A549 (cell line): ENCODE measurements around the gene RAPH1. TPM values are rescaled to one million over a fixed set of nuclear protein-coding genes. Genes with fewer than 3 reads are reported as not detected.

ENCODE experiments used
- ATAC-seq, 2 experiments: fragments of 200-7000 bp in 1 of 2; fragments of >200 bp in 1 of 2; cut with Nextera tagmentation in 1 of 2; cut with Tn5 transposase in 1 of 2; 3 replicates each; pipeline versions ENCODE4 v1.8.0 to v1.9.1; 2018 to 2020; ENCODE audit warnings: mild to moderate bottlenecking in 1 of 2, moderate library complexity in 1 of 2
- CTCF ChIA-PET: fragments of 300-600 bp; sonication (Branson Sonifier 250); formaldehyde crosslinking; extraction: SDS; loops from one replicate; lab custom pipeline; 2021; ENCODE audit warnings: antibody characterized with exemption, inconsistent platforms; lab: Yijun Ruan, JAX
- POLR2A ChIA-PET: fragments of 350-600 bp; formaldehyde crosslinking; extraction: SDS; loops from one replicate; lab custom pipeline; 2021; ENCODE audit warnings: antibody characterized with exemption, inconsistent platforms; lab: Yijun Ruan, JAX
- DNase-seq, 2 experiments: peaks; one replicate each; pipeline versions ENCODE4 v3.0.0 to v3.0.0-alpha.2; 2011 to 2016; ENCODE audit warnings: low read depth in 1 of 2, low spot score in 1 of 2
- FAIRE-seq: peaks from 2 replicates; lab custom pipeline; 2011; peaks lifted over from hg19 to GRCh38; lab: Jason Lieb, UNC
- H3K27ac ChIP-seq, 2 experiments: fragments of >200 bp; sonication (Bioruptor Twin); formaldehyde crosslinking; 3 replicates each; pipeline ENCODE4 v1.5.1; 2016 to 2017
- H3K4me1 ChIP-seq: fragments of >200 bp; sonication (Bioruptor Twin); formaldehyde crosslinking; 3 replicates; pipeline ENCODE4 v1.6.1; 2016
- H3K4me2 ChIP-seq: fragments of >200 bp; sonication (Bioruptor Twin); formaldehyde crosslinking; 3 replicates; pipeline ENCODE4 v1.6.1; 2016
- H3K4me3 ChIP-seq: fragments of >200 bp; sonication (Bioruptor Twin); formaldehyde crosslinking; 3 replicates; pipeline ENCODE4 v1.5.1; 2016
- H3K9me3 ChIP-seq: fragments of >200 bp; sonication (Bioruptor Twin); formaldehyde crosslinking; 3 replicates; pipeline ENCODE4 v1.6.1; 2016
- CEBPB ChIP-seq, 2 experiments: fragments of >200 bp in 1 of 2; sonication (Bioruptor Twin) in 1 of 2; formaldehyde crosslinking in 1 of 2; IDR thresholded peaks; 2 replicates each; pipeline ENCODE4 v1.6.1; 2012 to 2016
- EHF ChIP-seq: fragments of 250-450 bp; sonication (Bioruptor Pico); IDR thresholded peaks from 2 replicates; pipeline ENCODE4 v1.5.0; 2020; ENCODE audit warnings: mild to moderate bottlenecking
- EHMT2 ChIP-seq: fragments of 200-600 bp; sonication (generic); IDR thresholded peaks from 2 replicates; pipeline ENCODE4 v1.6.1; 2016; ENCODE audit warnings: antibody characterized with exemption, low read depth, mild to moderate bottlenecking, moderate library complexity
- ELK1 ChIP-seq: fragments of 150-350 bp; IDR thresholded peaks from 2 replicates; pipeline ENCODE4 v1.6.1; 2014; ENCODE audit warnings: low read depth, mild to moderate bottlenecking, low read length
- EP300 ChIP-seq, 2 experiments: fragments of >200 bp; sonication (Bioruptor Twin); formaldehyde crosslinking; IDR thresholded peaks; 2 replicates in 1 of 2; 3 replicates in 1 of 2; pipeline ENCODE4 v1.6.1; 2016 to 2017
- ESRRA ChIP-seq: fragments of 150-350 bp; IDR thresholded peaks from 2 replicates; pipeline ENCODE4 v1.6.1; 2014; ENCODE audit warnings: mild to moderate bottlenecking, low read length, borderline replicate concordance
- FOSB ChIP-seq: fragments of 250-450 bp; sonication (Bioruptor Pico); IDR thresholded peaks from 2 replicates; pipeline ENCODE4 v1.5.0; 2020; ENCODE audit warnings: mild to moderate bottlenecking, moderate library complexity
- HES2 ChIP-seq: fragments of >200 bp; sonication (Bioruptor Twin); formaldehyde crosslinking; IDR thresholded peaks from 2 replicates; pipeline ENCODE4 v1.6.1; 2016
- HOXB5 ChIP-seq: fragments of 250-450 bp; sonication (Bioruptor Pico); IDR thresholded peaks from 2 replicates; pipeline ENCODE4 v1.5.0; 2020; ENCODE audit warnings: mild to moderate bottlenecking, moderate library complexity
- JUN ChIP-seq, 2 experiments: fragments of >200 bp; sonication (Bioruptor Twin); formaldehyde crosslinking; IDR thresholded peaks; 2 replicates in 1 of 2; 3 replicates in 1 of 2; pipeline ENCODE4 v1.6.1; 2016 to 2017
- MAX ChIP-seq: IDR thresholded peaks from 2 replicates; pipeline ENCODE4 v1.6.1; 2012
- MAZ ChIP-seq: fragments of 150-350 bp; IDR thresholded peaks from 2 replicates; pipeline ENCODE4 v1.6.1; 2014; ENCODE audit warnings: antibody characterized with exemption, low read depth, low read length, borderline replicate concordance
- PHF8 ChIP-seq: fragments of 200-600 bp; sonication (generic); IDR thresholded peaks from 2 replicates; pipeline ENCODE4 v1.6.1; 2016; ENCODE audit warnings: low read depth, mild to moderate bottlenecking, antibody characterized with exemption, moderate library complexity, borderline replicate concordance
- POLR2A ChIP-seq: IDR thresholded peaks from 2 replicates; pipeline ENCODE4 v1.6.1; 2012; ENCODE audit warnings: mild to moderate bottlenecking, low read length
- POLR2AphosphoS2 ChIP-seq: conservative IDR thresholded peaks from 2 replicates; pipeline ENCODE4 v1.6.1; 2012; ENCODE audit warnings: low read length, improper control_type of control experiment, inconsistent platforms
- RAD21 ChIP-seq, 2 experiments: fragments of >200 bp in 1 of 2; sonication (Bioruptor Twin) in 1 of 2; formaldehyde crosslinking in 1 of 2; IDR thresholded peaks in 1 of 2; conservative IDR thresholded peaks in 1 of 2; 2 replicates in 1 of 2; 3 replicates in 1 of 2; pipeline ENCODE4 v1.6.1; 2012 to 2018; ENCODE audit warnings: inconsistent platforms in 1 of 2
- RCOR1 ChIP-seq: fragments of 150-350 bp; IDR thresholded peaks from 2 replicates; pipeline ENCODE4 v1.6.1; 2014; ENCODE audit warnings: antibody characterized with exemption, low read length, low read depth
- RFX5 ChIP-seq: fragments of 450-650 bp; IDR thresholded peaks from 2 replicates; pipeline ENCODE4 v1.7.1; 2014; ENCODE audit warnings: antibody characterized with exemption, mild to moderate bottlenecking, moderate library complexity
- RNF2 ChIP-seq: fragments of 200-600 bp; sonication (generic); IDR thresholded peaks from 2 replicates; pipeline ENCODE4 v1.6.1; 2016; ENCODE audit warnings: low read depth, mild to moderate bottlenecking, antibody characterized with exemption, moderate library complexity, borderline replicate concordance
- TP53 ChIP-seq: fragments of 250-450 bp; sonication (Bioruptor Pico); IDR thresholded peaks from 2 replicates; pipeline ENCODE4 v1.5.0; 2021; ENCODE audit warnings: mild to moderate bottlenecking, moderate library complexity
- ZSCAN20 ChIP-seq: fragments of 250-450 bp; sonication (Bioruptor Pico); IDR thresholded peaks from 2 replicates; pipeline ENCODE4 v1.8.0; 2022; ENCODE audit warnings: mild to moderate bottlenecking, moderate library complexity
- WGBS: methylation state at CpG from one replicate; pipeline ENCODE4 v1.1.6; 2017; ENCODE audit errors: missing lambda C conversion rate; 5-methylcytosine and 5-hydroxymethylcytosine counted together
- polyA plus RNA-seq, 4 experiments: library from polyadenylated mRNA; depleted of rRNA in 3 of 4; stranded (reverse); fragments of >200 nt; fragmentation: RNase III in 1 of 4; extraction: RNeasy Plus Mini Kit Qiagen cat#74134 plus additional on column Dnase treatment in 1 of 4; gene quantifications; 2 replicates in 3 of 4; 3 replicates in 1 of 4; pipeline ENCODE4 v1.2.3, GENCODE V29; 2011 to 2017
- TF ChIP-seq, protein P1 (sequence below): fragments of 250-450 bp; sonication (Bioruptor Pico); IDR thresholded peaks from 2 replicates; pipeline ENCODE4 v1.5.0; 2021; ENCODE audit warnings: mild to moderate bottlenecking, moderate library complexity, borderline replicate concordance
- TF ChIP-seq, protein P2 (sequence below): fragments of >200 bp; sonication (Bioruptor Twin); formaldehyde crosslinking; IDR thresholded peaks from 3 replicates; pipeline ENCODE4 v1.5.1; 2016
- TF ChIP-seq, protein P3 (sequence below): IDR thresholded peaks from 2 replicates; pipeline ENCODE4 v1.6.1; 2012

Gene RAPH1
- polyA plus RNA-seq, 2 of the 4 experiments (the other 2 are of a cell fraction) = 6.3 to 7.3 TPM

- TF ChIP-seq ZSCAN20 (CRISPR knock-in tag) (no peak), POLR2AphosphoS2 (no peak), POLR2A (no peak), RFX5 (no peak), PHF8 (no peak), CEBPB (IDR thresholded peaks at IDR 0.05) (no peak)
- no peaks in the 10 kb centered on the region for H3K9me3 ChIP-seq
- no peak overlapping the region for H3K27ac ChIP-seq
- H3K4me1 ChIP-seq = no peaks in the 10 kb centered on the region
- H3K4me3 ChIP-seq = no peak overlapping the region
- H3K4me2 ChIP-seq = no peak overlapping the region
- DNase-seq = no peak
- ATAC-seq = no peak
- FAIRE-seq = no peak
- 59% methylated on average over 1 of the region's 1 CpG for WGBS
- ChIA-PET POLR2A (no interaction called here), CTCF (interaction anchor here (3.3 kb wide), 1 partner anchor 346 kb away, joined by 12 read pairs; no protein-coding TSS in a partner anchor)
Observed at GRCh38 chr2:203469546-203469945, 65.6 kb downstream of the RAPH1 start.

DNA sequence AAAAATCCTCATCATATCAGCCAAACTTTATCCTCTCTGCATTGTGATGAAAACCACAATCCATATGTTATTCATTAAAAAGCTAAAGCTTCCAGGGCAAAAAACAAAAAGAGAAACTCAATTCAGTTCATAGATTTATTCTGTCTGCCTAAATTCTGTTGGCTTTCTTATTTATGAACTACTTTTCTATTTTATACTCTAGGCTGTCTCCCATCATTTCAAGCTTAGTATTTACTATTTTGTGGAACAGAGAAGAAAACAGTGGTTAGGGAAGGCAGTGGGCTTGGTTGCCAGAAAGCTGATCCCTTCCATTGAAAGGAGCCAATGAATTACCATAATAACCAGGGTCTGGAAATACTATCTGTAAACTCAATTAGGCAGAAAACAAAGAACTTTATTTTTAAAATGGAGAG lies 71.8 kb downstream of the RAPH1 start:
- CTCF ChIA-PET = interaction anchor here (0.6 to 2.5 kb wide), 3 partner anchors 9 to 63 kb away, joined by 3 to 7 read pairs (median 3); no protein-coding TSS in a partner anchor
- no peak overlapping the region for H3K4me3 ChIP-seq
- DNase-seq (no peak), FAIRE-seq (no peak), ATAC-seq (no peak)
- H3K27ac ChIP-seq = no peak overlapping the region
- POLR2A ChIA-PET = no interaction called here
- H3K9me3 ChIP-seq = no peaks in the 10 kb centered on the region
- TF ChIP-seq CEBPB (IDR thresholded peaks at IDR 0.05) (no peak), MAZ (no peak), ELK1 (no peak), RNF2 (no peak), EP300 (IDR thresholded peaks at IDR 0.05) (no peak), RCOR1 (no peak), ESRRA (no peak), EHF (no peak), RAD21 (conservative IDR thresholded peaks at IDR 0.05 in 1 of 2, IDR thresholded peaks at IDR 0.05 in 1 of 2) (no peak), HOXB5 (CRISPR knock-in tag) (no peak), MAX (no peak), JUN (IDR thresholded peaks at IDR 0.05) (no peak), POLR2AphosphoS2 (no peak), FOSB (CRISPR knock-in tag) (no peak), HES2 (no peak), EHMT2 (no peak), TP53 (CRISPR knock-in tag) (no peak)
- TF ChIP-seq, protein P1, sequence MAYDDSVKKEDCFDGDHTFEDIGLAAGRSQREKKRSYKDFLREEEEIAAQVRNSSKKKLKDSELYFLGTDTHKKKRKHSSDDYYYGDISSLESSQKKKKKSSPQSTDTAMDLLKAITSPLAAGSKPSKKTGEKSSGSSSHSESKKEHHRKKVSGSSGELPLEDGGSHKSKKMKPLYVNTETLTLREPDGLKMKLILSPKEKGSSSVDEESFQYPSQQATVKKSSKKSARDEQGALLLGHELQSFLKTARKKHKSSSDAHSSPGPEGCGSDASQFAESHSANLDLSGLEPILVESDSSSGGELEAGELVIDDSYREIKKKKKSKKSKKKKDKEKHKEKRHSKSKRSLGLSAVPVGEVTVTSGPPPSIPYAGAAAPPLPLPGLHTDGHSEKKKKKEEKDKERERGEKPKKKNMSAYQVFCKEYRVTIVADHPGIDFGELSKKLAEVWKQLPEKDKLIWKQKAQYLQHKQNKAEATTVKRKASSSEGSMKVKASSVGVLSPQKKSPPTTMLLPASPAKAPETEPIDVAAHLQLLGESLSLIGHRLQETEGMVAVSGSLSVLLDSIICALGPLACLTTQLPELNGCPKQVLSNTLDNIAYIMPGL = no peak
- TF ChIP-seq, protein P2, sequence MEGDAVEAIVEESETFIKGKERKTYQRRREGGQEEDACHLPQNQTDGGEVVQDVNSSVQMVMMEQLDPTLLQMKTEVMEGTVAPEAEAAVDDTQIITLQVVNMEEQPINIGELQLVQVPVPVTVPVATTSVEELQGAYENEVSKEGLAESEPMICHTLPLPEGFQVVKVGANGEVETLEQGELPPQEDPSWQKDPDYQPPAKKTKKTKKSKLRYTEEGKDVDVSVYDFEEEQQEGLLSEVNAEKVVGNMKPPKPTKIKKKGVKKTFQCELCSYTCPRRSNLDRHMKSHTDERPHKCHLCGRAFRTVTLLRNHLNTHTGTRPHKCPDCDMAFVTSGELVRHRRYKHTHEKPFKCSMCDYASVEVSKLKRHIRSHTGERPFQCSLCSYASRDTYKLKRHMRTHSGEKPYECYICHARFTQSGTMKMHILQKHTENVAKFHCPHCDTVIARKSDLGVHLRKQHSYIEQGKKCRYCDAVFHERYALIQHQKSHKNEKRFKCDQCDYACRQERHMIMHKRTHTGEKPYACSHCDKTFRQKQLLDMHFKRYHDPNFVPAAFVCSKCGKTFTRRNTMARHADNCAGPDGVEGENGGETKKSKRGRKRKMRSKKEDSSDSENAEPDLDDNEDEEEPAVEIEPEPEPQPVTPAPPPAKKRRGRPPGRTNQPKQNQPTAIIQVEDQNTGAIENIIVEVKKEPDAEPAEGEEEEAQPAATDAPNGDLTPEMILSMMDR = no peak
- TF ChIP-seq, protein P3, sequence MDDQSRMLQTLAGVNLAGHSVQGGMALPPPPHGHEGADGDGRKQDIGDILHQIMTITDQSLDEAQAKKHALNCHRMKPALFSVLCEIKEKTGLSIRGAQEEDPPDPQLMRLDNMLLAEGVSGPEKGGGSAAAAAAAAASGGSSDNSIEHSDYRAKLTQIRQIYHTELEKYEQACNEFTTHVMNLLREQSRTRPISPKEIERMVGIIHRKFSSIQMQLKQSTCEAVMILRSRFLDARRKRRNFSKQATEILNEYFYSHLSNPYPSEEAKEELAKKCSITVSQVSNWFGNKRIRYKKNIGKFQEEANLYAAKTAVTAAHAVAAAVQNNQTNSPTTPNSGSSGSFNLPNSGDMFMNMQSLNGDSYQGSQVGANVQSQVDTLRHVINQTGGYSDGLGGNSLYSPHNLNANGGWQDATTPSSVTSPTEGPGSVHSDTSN = no peak
- H3K4me2 ChIP-seq = no peak overlapping the region
- H3K4me1 ChIP-seq = peaks cover 12% of the 10 kb centered on the region; the same call in 2 of the 3 replicates
